SK-N-SH (cell line): ENCODE data around the gene EFTUD2. TPM values are rescaled to one million over a fixed set of nuclear protein-coding genes. Genes with fewer than 3 reads are reported as not detected.

Source experiments
- CTCF ChIA-PET: fragments of 300-600, 350-600 bp; formaldehyde crosslinking; extraction: SDS; loops from one replicate; lab custom pipeline; 2021; lab: Yijun Ruan, JAX
- POLR2A ChIA-PET: fragments of 350-600 bp; sonication (Branson Sonifier 250); formaldehyde crosslinking; extraction: SDS; loops from one replicate; lab custom pipeline; 2020; ENCODE audit warnings: antibody characterized with exemption, inconsistent platforms; lab: Yijun Ruan, JAX
- DNase-seq: peaks from one replicate; pipeline ENCODE4 v3.0.0; 2012
- H2AFZ ChIP-seq: fragments of 200-600 bp; sonication (generic); 2 replicates; pipeline ENCODE4 v1.8.1; 2016; ENCODE audit warnings: antibody characterized with exemption, mild to moderate bottlenecking, low read depth
- H3F3A ChIP-seq: fragments of 200-600 bp; sonication (generic); replicated peaks from 2 replicates; pipeline ENCODE3; 2016; ENCODE audit warnings: antibody characterized with exemption, mild to moderate bottlenecking; ENCODE audit not compliant: insufficient read depth
- H3K27ac ChIP-seq, 2 experiments: fragments of 200-500 bp in 1 of 2; fragments of 200-600 bp in 1 of 2; sonication (Bioruptor generic) in 1 of 2; sonication (generic), shearing (Covaris generic) in 1 of 2; 2 replicates each; pipeline versions ENCODE4 v1.5.1 to v1.6.1; 2014 to 2016; ENCODE audit warnings: low read depth in 2 of 2, inconsistent platforms in 1 of 2, low read length in 1 of 2, mild to moderate bottlenecking in 1 of 2, mixed read lengths in 1 of 2
- H3K27me3 ChIP-seq: fragments of 200-600 bp; sonication (generic), shearing (Covaris generic); 2 replicates; pipeline ENCODE4 v1.6.1; 2016; ENCODE audit warnings: mixed run types; ENCODE audit not compliant: insufficient read depth
- H3K36me3 ChIP-seq, 2 experiments: fragments of 200-500 bp in 1 of 2; fragments of 200-600 bp in 1 of 2; sonication (Bioruptor generic) in 1 of 2; sonication (generic) in 1 of 2; replicated peaks in 1 of 2; 2 replicates each; pipeline versions ENCODE3 to v1.5.1; 2014 to 2016; ENCODE audit warnings: low read length in 1 of 2, mild to moderate bottlenecking in 1 of 2; ENCODE audit not compliant: insufficient read depth in 2 of 2, control insufficient read depth in 1 of 2
- H3K4me1 ChIP-seq, 2 experiments: fragments of 200-500 bp in 1 of 2; fragments of 200-600 bp in 1 of 2; sonication (Bioruptor generic) in 1 of 2; sonication (generic), shearing (Covaris generic) in 1 of 2; 2 replicates each; pipeline versions ENCODE4 v1.5.1 to v1.6.1; 2014 to 2016; ENCODE audit warnings: low read depth in 1 of 2, low read length in 1 of 2, mixed run types in 1 of 2; ENCODE audit not compliant: insufficient read depth in 2 of 2, control insufficient read depth in 1 of 2
- H3K4me2 ChIP-seq: fragments of 200-600 bp; sonication (generic), shearing (Covaris generic); 2 replicates; pipeline ENCODE4 v1.6.1; 2017; ENCODE audit warnings: mixed run types
- H3K4me3 ChIP-seq, 2 experiments: fragments of 200-500 bp in 1 of 2; fragments of 200-600 bp in 1 of 2; sonication (Bioruptor generic) in 1 of 2; sonication (generic), shearing (Covaris generic) in 1 of 2; 2 replicates each; pipeline versions ENCODE4 v1.5.1 to v1.8.1; 2014 to 2016; ENCODE audit warnings: low read depth in 2 of 2, inconsistent platforms in 1 of 2, low read length in 1 of 2, mild to moderate bottlenecking in 1 of 2, mixed read lengths in 1 of 2, moderate library complexity in 1 of 2
- H3K79me2 ChIP-seq: fragments of 200-600 bp; sonication (generic); 2 replicates; pipeline ENCODE4 v1.8.1; 2017; ENCODE audit warnings: mild to moderate bottlenecking; ENCODE audit not compliant: insufficient read depth
- H3K9ac ChIP-seq: fragments of 200-600 bp; sonication (generic); 2 replicates; pipeline ENCODE4 v1.6.1; 2017; ENCODE audit warnings: mixed run types
- H3K9me2 ChIP-seq: fragments of 200-600 bp; sonication (generic); 2 replicates; pipeline ENCODE4 v1.6.1; 2017; ENCODE audit warnings: mixed run types
- H3K9me3 ChIP-seq: fragments of 200-600 bp; sonication (generic); 2 replicates; pipeline ENCODE4 v1.6.1; 2017; ENCODE audit warnings: mixed run types, mild to moderate bottlenecking, moderate library complexity
- H4K20me1 ChIP-seq: fragments of 200-600 bp; sonication (generic); 2 replicates; pipeline ENCODE4 v1.6.1; 2017; ENCODE audit warnings: mild to moderate bottlenecking, mixed run types; ENCODE audit not compliant: insufficient read depth
- ELF1 ChIP-seq: IDR thresholded peaks from 2 replicates; pipeline ENCODE4 v1.4.0; 2012
- EP300 ChIP-seq, 2 experiments: IDR thresholded peaks; 2 replicates each; pipeline versions ENCODE4 v1.4.0 to v1.6.1; 2012; ENCODE audit warnings: borderline replicate concordance in 1 of 2, low read depth in 1 of 2, low read length in 1 of 2
- FOXJ3 ChIP-seq: sonication (generic); formaldehyde crosslinking; IDR thresholded peaks from 2 replicates; pipeline ENCODE4 v1.5.1; 2020; ENCODE audit warnings: mild to moderate bottlenecking, missing genetic modification reagents
- FOXM1 ChIP-seq: IDR thresholded peaks from 2 replicates; pipeline ENCODE4 v1.4.0; 2012; ENCODE audit warnings: low read depth, mild to moderate bottlenecking
- GATA2 ChIP-seq: sonication (generic); formaldehyde crosslinking; IDR thresholded peaks from 2 replicates; pipeline ENCODE4 v1.5.0; 2020; ENCODE audit warnings: mild to moderate bottlenecking, missing genetic modification reagents
- IRF3 ChIP-seq: fragments of 150-350 bp; IDR thresholded peaks from 2 replicates; pipeline ENCODE4 v1.6.1; 2016; ENCODE audit warnings: mild to moderate bottlenecking, low read depth, low read length
- JUND ChIP-seq: IDR thresholded peaks from 2 replicates; pipeline ENCODE4 v1.4.0; 2012
- MAX ChIP-seq: IDR thresholded peaks from 2 replicates; pipeline ENCODE4 v1.4.0; 2012; ENCODE audit warnings: low read depth
- MXI1 ChIP-seq: IDR thresholded peaks from 2 replicates; pipeline ENCODE4 v1.6.1; 2012; ENCODE audit warnings: mild to moderate bottlenecking, low read depth, low read length, improper control_type of control experiment
- NFIC ChIP-seq: IDR thresholded peaks from 2 replicates; pipeline ENCODE4 v1.4.0; 2012; ENCODE audit warnings: borderline replicate concordance
- POLR2AphosphoS5 ChIP-seq: IDR thresholded peaks from 2 replicates; pipeline ENCODE4 v1.6.1; 2012; ENCODE audit warnings: low read depth, low read length
- RAD21 ChIP-seq: IDR thresholded peaks from 2 replicates; pipeline ENCODE4 v1.6.1; 2012; ENCODE audit warnings: mild to moderate bottlenecking, low read length
- REST ChIP-seq: IDR thresholded peaks from 2 replicates; pipeline ENCODE4 v1.6.1; 2012; ENCODE audit warnings: mild to moderate bottlenecking, low read depth, low read length, moderate library complexity
- RXRA ChIP-seq: IDR thresholded peaks from 2 replicates; pipeline ENCODE4 v1.4.0; 2012; ENCODE audit warnings: low read depth, mild to moderate bottlenecking, borderline replicate concordance
- SIN3A ChIP-seq: IDR thresholded peaks from 2 replicates; pipeline ENCODE4 v1.6.1; 2012; ENCODE audit warnings: low read depth, mild to moderate bottlenecking, low read length, moderate library complexity, borderline replicate concordance
- SMC3 ChIP-seq: IDR thresholded peaks from 2 replicates; pipeline ENCODE4 v1.6.1; 2012; ENCODE audit warnings: low read depth, low read length, improper control_type of control experiment
- TCF12 ChIP-seq: IDR thresholded peaks from 2 replicates; pipeline ENCODE4 v1.4.0; 2012
- WGBS: methylation state at CpG from one replicate; pipeline ENCODE4 v1.1.6; 2017; ENCODE audit warnings: low lambda C conversion rate; 5-methylcytosine and 5-hydroxymethylcytosine counted together
- polyA plus RNA-seq, 3 experiments: library from polyadenylated mRNA; depleted of rRNA; stranded (reverse); fragments of >200 nt; gene quantifications; 2 replicates each; pipeline ENCODE4 v1.2.3, GENCODE V29; 2012

Gene EFTUD2
- polyA plus RNA-seq, 1 of the 3 experiments (the other 2 are of a cell fraction): 82.9 TPM

- no peaks in the 10 kb centered on the region; the same call in 1 of the 2 replicates for H3K79me2 ChIP-seq
- H3K4me1 ChIP-seq: peaks cover 0 to 41% of the 10 kb centered on the region in 2 experiments; a peak in 1 of 4 replicates
- WGBS: 94% methylated on average over 14 of the region's 15 CpGs
- H3K4me2 ChIP-seq: no peak overlapping the region
- POLR2A ChIA-PET: interaction anchor here (0.9 kb wide), 1 partner anchor 10 kb away, joined by 3 read pairs; no protein-coding TSS in a partner anchor
- no peaks in the 10 kb centered on the region for H4K20me1 ChIP-seq
- peaks cover 10% of the 10 kb centered on the region for H3F3A ChIP-seq
- H3K4me3 ChIP-seq: no peak overlapping the region
- no peak overlapping the region for H2AFZ ChIP-seq
- no peaks in the 10 kb centered on the region for H3K9me3 ChIP-seq
- H3K9me2 ChIP-seq: no peaks in the 10 kb centered on the region
- no peak overlapping the region for H3K9ac ChIP-seq
- no peaks in the 10 kb centered on the region for H3K27me3 ChIP-seq
- peaks cover 7 to 41% of the 10 kb centered on the region in 2 experiments for H3K36me3 ChIP-seq
- CTCF ChIA-PET: interaction anchor here (0.7 to 17.2 kb wide), 6 partner anchors 17 to 344 kb away, joined by 3 to 433 read pairs (median 6); partner anchors contain the start of gene ACBD4
- no peak for TF ChIP-seq ELF1
- TF ChIP-seq POLR2AphosphoS5: no peak
- no peak for TF ChIP-seq RXRA
- no peak for TF ChIP-seq IRF3
- no peak for TF ChIP-seq TCF12
- no peak for TF ChIP-seq NFIC
- no peak for TF ChIP-seq SIN3A
- TF ChIP-seq MAX: no peak
- TF ChIP-seq JUND: no peak
- no peak for TF ChIP-seq SMC3
- TF ChIP-seq MXI1: no peak
- no peak for TF ChIP-seq FOXM1
- no peak for TF ChIP-seq FOXJ3 (CRISPR knock-in tag)
- TF ChIP-seq EP300 (IDR thresholded peaks at IDR 0.05; ENCODE audit: borderline replicate concordance in 1 of 2, low read depth in 1 of 2, low read length in 1 of 2): no peak
- no peak for TF ChIP-seq REST
- no peak for TF ChIP-seq GATA2 (CRISPR knock-in tag)
- TF ChIP-seq RAD21: no peak
- TF ChIP-seq, all 33 proteins: peak for 0
- H3K27ac ChIP-seq: no peak overlapping the region
- DNase-seq: no peak
Observed at GRCh38 chr17:44926821-44927525, 27.7 kb upstream of the EFTUD2 start.
